Measurements from ENCODE around the gene TSTD1.
A peak's percentile ranks its signal among the peaks of the same experiment; 100 is the strongest.
"Not testable (repeated sequence)": the region's sequence is repeated elsewhere in the genome, so short reads cannot be mapped to it uniquely, and the experiment has no call there.

The TSTD1 gene

GRCh38 chr1:161033751-161034150 lies 5.0 kb downstream of the TSTD1 start:
- DNase-seq, result no peak

GRCh38 chr1:161032409-161032808 lies 6.4 kb downstream of the TSTD1 start:
- no peak for DNase-seq

- DNase-seq, result no peak
Measured at GRCh38 chr1:161031874-161032273, 6.9 kb downstream of the TSTD1 start.

GRCh38 chr1:161029466-161029865 lies 9.3 kb downstream of the TSTD1 start:
- not testable (repeated sequence) for DNase-seq

GRCh38 chr1:161026954-161027353 lies 11.8 kb downstream of the TSTD1 start:
- not testable (repeated sequence) for DNase-seq

- not testable (repeated sequence) for DNase-seq
Measured at GRCh38 chr1:161022432-161022831, 16.3 kb downstream of the TSTD1 start.

- DNase-seq, result no peak
Measured at GRCh38 chr1:161021970-161022353, 16.8 kb downstream of the TSTD1 start.

- peak; percentile 84 for DNase-seq
Measured at GRCh38 chr1:161021165-161021969, 17.4 kb downstream of the TSTD1 start.

- DNase-seq, result peak; percentile 72
Measured at GRCh38 chr1:161020509-161021164, 18.1 kb downstream of the TSTD1 start, which contains the start of gene F11R. Gene F11R (minus strand): TSS chr1:161021152. CDS start chr1:161021073, 79 bp downstream.

- no peak for DNase-seq
Measured at GRCh38 chr1:161019751-161020495, 18.8 kb downstream of the TSTD1 start.

GRCh38 chr1:161019111-161019660 lies 19.6 kb downstream of the TSTD1 start:
- DNase-seq, result not testable (repeated sequence)

- DNase-seq, result no peak
Measured at GRCh38 chr1:161018631-161018930, 20.2 kb downstream of the TSTD1 start.

GRCh38 chr1:161017756-161018630 lies 20.8 kb downstream of the TSTD1 start:
- DNase-seq, result no peak

- DNase-seq, result not testable (repeated sequence)
Measured at GRCh38 chr1:161017181-161017580, 21.6 kb downstream of the TSTD1 start.

- DNase-seq, result not testable (repeated sequence)
Measured at GRCh38 chr1:161016683-161017082, 22.1 kb downstream of the TSTD1 start.

GRCh38 chr1:161013488-161014230 lies 25.1 kb downstream of the TSTD1 start:
- DNase-seq, result peak; percentile 40

- no peak for DNase-seq
Measured at GRCh38 chr1:161013131-161013487, 25.7 kb downstream of the TSTD1 start.

GRCh38 chr1:161012420-161012819 lies 26.3 kb downstream of the TSTD1 start:
- no peak for DNase-seq

GRCh38 chr1:161009602-161010211 lies 29.1 kb downstream of the TSTD1 start:
- DNase-seq, result no peak

GRCh38 chr1:161008869-161009510 lies 29.8 kb downstream of the TSTD1 start:
- no peak for DNase-seq

- DNase-seq, result no peak
Measured at GRCh38 chr1:161007369-161007768, 31.4 kb downstream of the TSTD1 start.

All from eye (tissue), 1 donor.